ENCODE measurements around the gene ASTN2.

- TF ChIP-seq POLR2A (IDR thresholded peaks at IDR 0.05), result no peak
- no peak for TF ChIP-seq CTCF (IDR thresholded peaks at IDR 0.05)
Measured at GRCh38 chr9:116800074-116800473, 614.8 kb downstream of the ASTN2 start.

Data from right lobe of liver (tissue), 4 donors.